ENCODE results near the gene ZNF318. TPM values are rescaled to one million over a fixed set of nuclear protein-coding genes. Genes with fewer than 3 reads are reported as not detected.
"Not testable (repeated sequence)": the region's sequence is repeated elsewhere in the genome, so short reads cannot be mapped to it uniquely, and the experiment has no call there.

ZNF318 gene
- total and polyA plus RNA-seq, 12 donors, result 5.9 to 19.3 (median 13.2) TPM

GRCh38 chr6:43355862-43356590 is 13.4 kb downstream of the ZNF318 start:
- H3K36me3 ChIP-seq (replicated peaks in 1 of 2), result peaks cover 0 to 23% of the 10 kb centered on the region in 2 donors
- WGBS, 4 donors, result 85 to 94% (median 90%) methylated on average over 2 of the region's 2 CpGs
- TF ChIP-seq POLR2A (IDR thresholded peaks at IDR 0.05) (no peak), CTCF (IDR thresholded peaks at IDR 0.05) (peak in 4 of 6 experiments; percentile 5 to 25 (median 20))
- no peak overlapping the region for H3K4me3 ChIP-seq
- DNase-seq, result no peak
- no peaks in the 10 kb centered on the region for H3K27me3 ChIP-seq
- intact Hi-C loops (cut with DNase I), result no loop called here
- H3K4me1 ChIP-seq (replicated peaks in 1 of 2), result no peaks in the 10 kb centered on the region
- no peaks in the 10 kb centered on the region for H3K9me3 ChIP-seq (replicated peaks in 1 of 3)
- no peak overlapping the region for H3K27ac ChIP-seq

GRCh38 chr6:43351951-43352350 is 17.5 kb downstream of the ZNF318 start:
- 91 to 98% (median 93%) methylated on average over 5 of the region's 5 CpGs for WGBS, 4 donors
- H3K4me1 ChIP-seq (replicated peaks in 1 of 2); intact Hi-C loops (cut with DNase I); H3K27ac ChIP-seq; DNase-seq; H3K27me3 ChIP-seq; H3K4me3 ChIP-seq; H3K9me3 ChIP-seq (replicated peaks in 1 of 3): not testable (repeated sequence)
- peaks cover 0 to 46% of the 10 kb centered on the region in 2 donors for H3K36me3 ChIP-seq (replicated peaks in 1 of 2)

DNA sequence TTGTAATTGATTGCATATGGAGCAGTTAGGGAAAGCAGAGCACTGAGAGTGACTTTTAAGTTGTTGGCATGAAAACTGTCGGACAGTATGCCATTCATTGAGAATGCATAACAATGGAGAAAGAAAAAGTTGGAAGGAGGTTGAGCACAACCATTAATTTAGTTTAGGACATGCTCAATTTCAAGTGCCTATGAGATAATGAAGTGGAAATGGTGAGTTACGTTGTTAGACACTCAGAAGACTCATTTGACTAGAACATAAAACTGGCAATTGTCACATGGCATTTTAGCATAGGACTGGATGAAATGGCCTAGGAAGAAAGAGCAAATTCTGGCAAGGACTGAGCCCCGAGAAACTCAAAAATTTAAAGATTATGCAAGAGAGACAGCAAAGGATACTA is 22.0 kb downstream of the ZNF318 start:
- Histone ChIP-seq H3K27ac (no peak overlapping the region), H3K36me3 (replicated peaks in 1 of 2) (peaks cover 0 to 51% of the 10 kb centered on the region in 2 donors), H3K4me3 (no peak overlapping the region), H3K9me3 (replicated peaks in 1 of 3) (no peaks in the 10 kb centered on the region), H3K4me1 (replicated peaks in 1 of 2) (no peaks in the 10 kb centered on the region), H3K27me3 (no peaks in the 10 kb centered on the region)
- TF ChIP-seq CTCF (IDR thresholded peaks at IDR 0.05) (no peak), POLR2A (IDR thresholded peaks at IDR 0.05) (no peak)
- intact Hi-C loops (cut with DNase I), result no loop called here
- WGBS, 4 donors, result 93 to 95% (median 94%) methylated on average over 3 of the region's 3 CpGs
- DNase-seq, result no peak

GRCh38 chr6:43347021-43347420 is 22.4 kb downstream of the ZNF318 start:
- Histone ChIP-seq H3K27me3 (no peaks in the 10 kb centered on the region), H3K4me1 (replicated peaks in 1 of 2) (no peaks in the 10 kb centered on the region), H3K27ac (no peak overlapping the region), H3K36me3 (replicated peaks in 1 of 2) (peaks cover 0 to 55% of the 10 kb centered on the region in 2 donors), H3K9me3 (replicated peaks in 1 of 3) (no peaks in the 10 kb centered on the region), H3K4me3 (no peak overlapping the region)
- intact Hi-C loops (cut with DNase I), result no loop called here
- no peak for DNase-seq
- 74 to 77% (median 76%) methylated on average over 3 of the region's 3 CpGs for WGBS, 4 donors
- TF ChIP-seq CTCF (IDR thresholded peaks at IDR 0.05) (no peak), POLR2A (IDR thresholded peaks at IDR 0.05) (no peak)

DNA sequence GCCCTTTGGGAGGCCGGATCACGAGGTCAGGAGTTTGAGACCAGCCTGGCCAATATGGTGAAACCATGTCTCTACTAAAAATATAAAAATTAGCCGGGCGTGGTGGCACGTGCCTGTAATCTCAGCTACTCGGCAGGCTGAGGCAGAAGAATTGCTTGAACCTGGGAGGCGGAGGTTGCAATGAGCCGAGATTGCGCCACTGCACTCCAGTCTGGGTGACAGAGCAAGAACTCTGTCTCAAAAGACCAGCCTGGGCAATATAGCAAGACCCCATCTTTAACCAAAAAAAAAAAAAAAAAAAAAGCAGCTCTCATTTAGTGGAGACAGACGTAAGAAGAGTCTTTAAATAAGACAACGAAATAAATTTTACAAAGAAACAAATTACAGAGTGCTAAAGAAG is 23.2 kb downstream of the ZNF318 start:
- H3K4me3 ChIP-seq; H3K27me3 ChIP-seq; H3K4me1 ChIP-seq (replicated peaks in 1 of 2); H3K9me3 ChIP-seq (replicated peaks in 1 of 3); H3K27ac ChIP-seq; intact Hi-C loops (cut with DNase I); DNase-seq: not testable (repeated sequence)
- peaks cover 0 to 62% of the 10 kb centered on the region in 2 donors for H3K36me3 ChIP-seq (replicated peaks in 1 of 2)
- 91 to 97% (median 97%) methylated on average over 11 of the region's 11 CpGs for WGBS, 4 donors

Measured in adrenal gland (tissue), 12 donors.